Activated T-helper 1 cell treated with Interleukin-2 at 50 U/mL for 16 hours (primary cell): ENCODE measurements around the gene RNF157.

Experiments
- DNase-seq: peaks from one replicate; pipeline ENCODE4 v3.0.0-alpha.2; 2020; ENCODE audit warnings: low read depth

The RNF157 gene

DNA sequence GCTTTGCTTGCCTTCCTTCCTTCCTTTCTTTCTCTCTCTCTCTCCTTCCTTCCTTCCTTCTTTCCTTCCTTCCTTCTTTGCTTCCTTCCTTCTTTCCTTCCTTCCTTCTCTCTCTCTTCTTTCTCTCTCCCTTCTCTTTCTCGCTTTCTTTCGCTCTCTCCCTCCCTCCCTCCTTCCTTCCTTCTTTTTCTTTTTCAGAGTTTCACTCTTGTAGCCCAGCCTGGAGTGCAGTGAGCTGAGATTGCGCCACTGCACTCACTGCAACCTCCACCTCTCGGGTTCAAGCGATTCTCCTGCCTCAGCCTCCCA lies 117.1 kb downstream of the RNF157 start:
- DNase-seq = no peak

- no peak for DNase-seq
Measured at GRCh38 chr17:76122431-76123190, 117.7 kb downstream of the RNF157 start.

GRCh38 chr17:76121932-76122430 lies 118.3 kb downstream of the RNF157 start:
- DNase-seq = no peak

GRCh38 chr17:76120658-76121008 lies 119.7 kb downstream of the RNF157 start:
- no peak for DNase-seq

GRCh38 chr17:76119409-76120371 lies 120.6 kb downstream of the RNF157 start:
- no peak for DNase-seq

- no peak for DNase-seq
Measured at GRCh38 chr17:76115138-76115754, 125.0 kb downstream of the RNF157 start.

- DNase-seq = no peak
Measured at GRCh38 chr17:76111956-76112355, 128.3 kb downstream of the RNF157 start.

DNA sequence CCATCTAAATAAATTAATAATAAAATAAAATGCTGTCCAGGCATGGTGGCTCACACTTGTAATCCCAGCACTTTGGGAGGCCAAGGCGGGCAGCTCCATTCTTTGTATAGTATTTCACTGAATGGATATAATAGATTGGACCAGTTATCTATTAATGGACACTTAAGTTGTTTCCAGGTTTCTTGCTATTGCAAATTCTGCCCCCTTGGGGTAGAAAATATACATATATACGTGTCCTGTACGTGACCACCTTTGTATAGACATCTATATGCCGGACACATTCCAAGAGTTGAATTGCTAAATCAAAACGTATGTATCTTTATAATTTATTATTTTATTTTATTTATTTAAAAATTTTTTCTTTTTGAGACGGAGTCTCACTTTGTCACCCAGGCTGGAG lies 132.8 kb downstream of the RNF157 start:
- DNase-seq = no peak

DNA sequence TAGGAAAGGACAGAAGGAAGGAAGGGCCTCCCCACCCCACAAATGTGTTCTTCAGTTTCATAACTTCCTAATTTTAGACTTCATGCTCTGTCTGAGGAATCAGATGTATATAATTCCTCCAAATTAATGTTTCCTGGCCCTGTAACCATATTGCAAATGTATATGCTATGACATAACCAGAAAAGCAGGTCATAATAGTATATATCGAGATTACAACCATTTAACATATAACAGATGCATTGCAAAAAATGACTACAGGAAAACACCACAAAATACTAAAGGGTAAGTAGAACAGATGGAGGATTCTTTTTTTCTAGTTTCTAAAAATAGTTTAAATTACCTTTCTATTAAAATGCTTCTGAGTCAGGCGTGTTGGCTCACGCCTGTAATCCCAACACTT lies 133.6 kb downstream of the RNF157 start:
- DNase-seq = no peak

- no peak for DNase-seq
Measured at GRCh38 chr17:76104896-76105231, 135.4 kb downstream of the RNF157 start.

DNA sequence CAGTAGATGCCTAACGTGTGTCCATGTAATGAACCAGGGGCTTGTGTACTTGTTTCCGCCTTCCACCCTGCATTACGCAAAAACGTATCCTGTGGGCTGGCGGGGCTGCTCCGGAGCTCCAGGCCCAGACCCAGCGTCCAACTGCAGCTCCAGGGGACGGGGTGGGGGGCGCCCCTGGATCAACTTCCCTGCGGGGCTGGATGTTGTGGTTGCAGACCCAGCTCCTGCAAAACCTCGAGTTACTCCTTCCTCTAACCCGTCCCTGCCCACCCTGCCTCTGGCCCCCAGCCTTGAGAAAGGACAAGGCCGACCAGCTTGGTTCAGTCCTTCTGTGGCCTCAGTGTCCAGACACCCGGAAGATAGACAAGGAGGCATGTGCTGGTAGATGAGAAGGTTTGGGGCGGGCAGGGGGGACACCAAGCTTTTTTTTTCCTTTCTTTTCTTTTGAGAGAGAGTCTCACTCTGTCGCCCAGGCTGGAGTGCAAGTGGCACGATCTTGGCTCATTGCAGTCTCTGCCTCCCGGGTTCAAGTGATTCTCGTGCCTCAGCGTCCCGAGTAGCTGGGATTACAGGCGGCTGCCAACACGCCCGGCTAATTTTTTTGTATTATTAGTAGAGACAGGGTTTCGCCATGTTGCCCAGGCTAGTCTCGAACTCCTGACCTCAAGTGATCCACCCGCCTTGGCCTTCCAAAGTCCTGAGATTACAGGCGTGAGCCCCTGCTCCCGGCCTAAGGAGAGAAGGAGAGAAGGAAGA lies 136.0 kb downstream of the RNF157 start:
- DNase-seq = no peak

DNA sequence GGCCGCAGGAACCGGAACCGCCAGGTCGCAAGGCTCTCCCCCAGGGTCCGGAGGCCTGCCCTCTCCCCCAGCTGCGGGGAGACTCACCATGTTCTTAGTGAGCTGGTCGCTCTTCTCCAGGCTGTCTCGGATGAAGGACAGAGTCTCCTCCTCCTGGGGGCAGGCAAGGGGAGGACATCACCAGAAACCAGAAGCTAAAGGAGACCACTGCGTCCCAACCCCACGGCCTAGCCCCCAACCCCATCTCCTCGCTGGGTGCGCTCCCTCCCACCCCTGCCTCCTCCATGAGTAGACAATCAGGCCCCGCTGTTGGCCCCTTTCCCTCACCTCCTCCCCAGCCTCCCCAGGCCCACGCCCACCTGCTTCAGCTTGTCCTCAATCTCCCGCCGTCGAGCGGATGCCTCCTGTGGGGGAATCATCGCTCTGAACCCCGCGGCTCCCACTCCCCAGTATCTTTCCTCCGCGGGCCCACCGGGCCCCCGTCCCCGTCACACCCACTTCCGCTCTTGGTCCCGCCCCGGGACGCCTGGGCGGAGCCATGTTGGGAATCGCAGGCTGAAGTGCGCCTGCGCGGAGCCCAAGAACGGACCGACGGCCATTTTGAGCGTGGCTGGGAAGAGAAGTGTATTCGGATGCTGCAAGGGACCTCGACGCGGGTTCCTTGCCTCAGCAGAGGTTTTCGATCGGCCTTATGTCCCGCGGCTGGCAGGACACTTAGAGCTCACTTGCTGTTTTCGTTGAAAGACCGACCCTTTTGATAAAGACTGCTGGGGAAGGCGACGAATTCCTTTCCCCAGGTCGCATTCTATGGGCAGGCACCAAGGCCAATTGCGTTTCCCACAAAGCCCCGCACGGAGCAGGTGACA lies 136.8 kb downstream of the RNF157 start, which contains the start of gene EXOC7:
Gene EXOC7, minus strand, starts transcription at position 514 of the 866 bp plus-strand sequence. Its CDS starts 95 bp downstream, at position 419.
- DNase-seq = peak; percentile 88

DNA sequence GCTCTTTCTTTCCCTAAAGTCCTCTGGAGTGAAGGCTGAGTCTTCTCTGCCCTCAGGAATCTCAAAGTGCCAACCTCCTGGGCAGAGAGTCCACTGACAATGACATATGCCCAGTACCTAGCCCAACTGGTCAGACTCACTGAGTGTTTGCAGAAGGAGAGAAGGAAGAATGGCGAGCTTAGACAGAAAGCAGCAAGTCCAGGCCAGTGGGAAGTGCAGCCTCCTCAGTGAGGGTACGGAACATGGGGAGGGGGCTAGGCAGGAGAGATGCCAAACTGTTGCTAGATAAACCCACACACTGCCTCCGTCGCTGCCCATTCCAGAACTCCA lies 137.4 kb downstream of the RNF157 start:
- DNase-seq = no peak

- DNase-seq = no peak
Measured at GRCh38 chr17:76097716-76098295, 142.5 kb downstream of the RNF157 start.

- no peak for DNase-seq
Measured at GRCh38 chr17:76095943-76096342, 144.3 kb downstream of the RNF157 start.

- no peak for DNase-seq
Measured at GRCh38 chr17:76094046-76094445, 146.2 kb downstream of the RNF157 start.

- DNase-seq = no peak
Measured at GRCh38 chr17:76092526-76093413, 147.5 kb downstream of the RNF157 start.
